GM12864 (cell line): ENCODE measurements around the gene HIPK2.

Experiments
- DNase-seq: peaks from one replicate; pipeline ENCODE4 v3.0.0-alpha.2; 2011; ENCODE audit warnings: low read depth
- H3K4me3 ChIP-seq: 2 replicates; pipeline ENCODE4 v1.5.1; 2011; ENCODE audit warnings: mild to moderate bottlenecking, low read depth, low read length, control low read depth
- CTCF ChIP-seq: IDR thresholded peaks from 2 replicates; pipeline ENCODE4 v1.5.1; 2011; ENCODE audit warnings: low read depth, mild to moderate bottlenecking, moderate library complexity, low read length, control low read depth, inconsistent platforms; ENCODE audit errors: missing control alignments

HIPK2 gene

GRCh38 chr7:139538881-139539635 is 238.7 kb downstream of the HIPK2 start:
- TF ChIP-seq CTCF, result no peak
- no peak overlapping the region for H3K4me3 ChIP-seq
- DNase-seq, result no peak

DNA sequence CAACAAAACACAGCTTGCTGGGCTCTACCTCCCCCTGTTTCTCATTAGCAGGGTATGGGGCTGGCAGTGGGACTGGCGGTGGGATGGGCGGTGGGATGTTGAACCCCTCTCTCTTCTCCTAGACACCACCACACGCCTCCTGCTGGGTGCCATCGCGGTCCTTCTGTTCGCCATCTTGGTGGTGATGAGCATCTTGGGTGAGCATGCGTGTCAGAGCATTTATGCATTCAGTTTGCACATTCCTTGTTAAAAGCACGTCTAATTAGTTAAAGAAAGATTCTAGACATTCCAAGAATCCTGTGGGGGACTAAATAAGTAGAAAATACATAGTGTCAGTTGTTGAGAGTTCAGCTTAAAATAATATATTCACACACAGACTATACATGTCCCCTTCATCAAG is 241.6 kb downstream of the HIPK2 start:
- no peak for TF ChIP-seq CTCF
- no peak for DNase-seq

DNA sequence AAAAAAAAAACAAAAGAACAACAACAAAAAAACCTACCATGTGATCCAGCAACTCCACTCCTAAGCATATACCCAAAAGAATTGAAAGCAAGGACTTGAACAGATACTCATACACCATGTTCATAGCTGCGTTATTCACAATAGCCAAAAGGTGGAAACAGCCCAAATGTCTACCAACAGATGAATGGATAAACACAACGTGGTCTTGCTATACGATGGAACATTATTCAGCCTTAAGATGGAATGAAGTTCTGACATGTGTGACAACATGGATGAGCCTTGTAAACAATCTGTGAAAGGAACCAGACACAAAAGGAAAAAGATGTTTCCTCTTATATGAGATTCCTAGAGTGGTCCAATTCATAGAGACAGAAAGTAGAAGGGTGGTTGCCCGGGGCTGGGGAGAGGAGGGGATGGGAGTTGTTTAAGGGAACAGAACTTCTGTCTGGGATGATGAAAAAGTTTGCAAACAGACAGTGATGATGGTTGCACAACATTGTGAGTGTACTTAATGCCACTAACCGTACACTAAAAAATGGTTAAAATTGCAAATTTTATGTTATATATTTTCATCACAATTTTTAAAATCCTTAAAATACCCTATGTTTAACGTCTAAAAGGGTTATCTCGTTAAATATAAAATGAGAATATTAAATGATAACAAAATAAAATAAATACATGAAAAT is 242.7 kb downstream of the HIPK2 start:
- no peak for DNase-seq
- H3K4me3 ChIP-seq, result no peak overlapping the region
- no peak for TF ChIP-seq CTCF

More for the DNA sequence above, 241.6 kb downstream of the HIPK2 start:
- no peak overlapping the region for H3K4me3 ChIP-seq

- no peak overlapping the region for H3K4me3 ChIP-seq
- TF ChIP-seq CTCF, result no peak
- no peak for DNase-seq
These were observed 243.7 kb downstream of the HIPK2 start for GRCh38 chr7:139534096-139534495.

- TF ChIP-seq CTCF, result no peak
- DNase-seq, result no peak
- no peak overlapping the region for H3K4me3 ChIP-seq
These were observed 245.1 kb downstream of the HIPK2 start for GRCh38 chr7:139532636-139533155.

GRCh38 chr7:139531094-139531493 is 246.7 kb downstream of the HIPK2 start:
- H3K4me3 ChIP-seq, result no peak overlapping the region
- no peak for DNase-seq
- TF ChIP-seq CTCF, result no peak
